Fibroblast of mammary gland (primary cell): ENCODE results near the gene PIP4K2A.

ENCODE experiments used
- DNase-seq: peaks from one replicate; pipeline ENCODE4 v3.0.0-alpha.2; 2010; ENCODE audit warnings: low read depth
- H3K4me3 ChIP-seq: 2 replicates; pipeline ENCODE4 v1.5.1; 2011; ENCODE audit warnings: low read depth, mild to moderate bottlenecking, low read length, moderate library complexity; ENCODE audit not compliant: control insufficient read depth
- TF ChIP-seq, protein P1 (sequence below): conservative IDR thresholded peaks from 2 replicates; pipeline ENCODE4 v1.5.1; 2011; ENCODE audit warnings: low read depth, low read length, inconsistent platforms; ENCODE audit not compliant: control insufficient read depth, insufficient read depth

The PIP4K2A gene

DNA sequence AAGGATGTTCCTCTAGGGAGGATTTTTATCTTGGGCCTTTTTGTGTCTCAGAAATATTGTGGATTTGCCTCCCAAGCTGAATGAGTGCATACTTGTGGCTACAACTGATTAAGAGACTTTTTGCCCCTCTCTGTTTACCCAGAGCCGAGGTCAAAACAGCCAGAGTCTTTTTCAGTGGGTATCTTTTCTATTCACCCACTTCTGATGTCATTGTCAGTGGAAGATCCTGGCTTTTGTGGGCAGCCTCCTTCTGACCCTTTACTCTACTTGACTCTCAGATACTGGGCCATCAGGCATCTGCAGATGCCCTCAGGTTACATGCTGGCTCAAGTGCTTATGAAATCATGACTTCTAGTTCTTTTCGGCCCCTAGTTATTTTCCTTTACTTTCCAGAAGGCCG lies 19.6 kb upstream of the PIP4K2A start:
- DNase-seq, result no peak
- TF ChIP-seq, protein P1, sequence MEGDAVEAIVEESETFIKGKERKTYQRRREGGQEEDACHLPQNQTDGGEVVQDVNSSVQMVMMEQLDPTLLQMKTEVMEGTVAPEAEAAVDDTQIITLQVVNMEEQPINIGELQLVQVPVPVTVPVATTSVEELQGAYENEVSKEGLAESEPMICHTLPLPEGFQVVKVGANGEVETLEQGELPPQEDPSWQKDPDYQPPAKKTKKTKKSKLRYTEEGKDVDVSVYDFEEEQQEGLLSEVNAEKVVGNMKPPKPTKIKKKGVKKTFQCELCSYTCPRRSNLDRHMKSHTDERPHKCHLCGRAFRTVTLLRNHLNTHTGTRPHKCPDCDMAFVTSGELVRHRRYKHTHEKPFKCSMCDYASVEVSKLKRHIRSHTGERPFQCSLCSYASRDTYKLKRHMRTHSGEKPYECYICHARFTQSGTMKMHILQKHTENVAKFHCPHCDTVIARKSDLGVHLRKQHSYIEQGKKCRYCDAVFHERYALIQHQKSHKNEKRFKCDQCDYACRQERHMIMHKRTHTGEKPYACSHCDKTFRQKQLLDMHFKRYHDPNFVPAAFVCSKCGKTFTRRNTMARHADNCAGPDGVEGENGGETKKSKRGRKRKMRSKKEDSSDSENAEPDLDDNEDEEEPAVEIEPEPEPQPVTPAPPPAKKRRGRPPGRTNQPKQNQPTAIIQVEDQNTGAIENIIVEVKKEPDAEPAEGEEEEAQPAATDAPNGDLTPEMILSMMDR, result no peak

DNA sequence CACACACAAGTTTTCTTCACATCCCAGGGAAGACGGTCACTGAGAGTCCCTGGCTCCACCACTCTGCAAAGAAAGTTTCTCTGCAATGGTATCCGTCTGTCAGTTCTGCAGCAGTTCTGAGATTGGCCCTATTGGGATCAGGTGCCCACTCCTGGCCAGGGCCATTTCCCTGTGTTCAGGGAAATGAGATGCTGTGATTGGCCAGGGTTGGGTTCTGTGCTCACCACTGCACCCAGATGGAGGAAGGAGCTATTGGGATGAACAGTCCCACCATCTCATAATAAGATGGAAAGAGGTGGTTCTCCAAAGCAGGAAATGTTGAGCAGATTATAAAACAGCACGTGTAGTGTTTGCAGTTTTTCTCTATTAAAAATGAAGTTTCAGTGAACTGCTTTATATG lies 13.3 kb upstream of the PIP4K2A start:
- TF ChIP-seq, protein P1, result no peak
- DNase-seq, result no peak
- no peak overlapping the region for H3K4me3 ChIP-seq

More for the DNA sequence above, 19.6 kb upstream of the PIP4K2A start:
- no peak overlapping the region for H3K4me3 ChIP-seq

DNA sequence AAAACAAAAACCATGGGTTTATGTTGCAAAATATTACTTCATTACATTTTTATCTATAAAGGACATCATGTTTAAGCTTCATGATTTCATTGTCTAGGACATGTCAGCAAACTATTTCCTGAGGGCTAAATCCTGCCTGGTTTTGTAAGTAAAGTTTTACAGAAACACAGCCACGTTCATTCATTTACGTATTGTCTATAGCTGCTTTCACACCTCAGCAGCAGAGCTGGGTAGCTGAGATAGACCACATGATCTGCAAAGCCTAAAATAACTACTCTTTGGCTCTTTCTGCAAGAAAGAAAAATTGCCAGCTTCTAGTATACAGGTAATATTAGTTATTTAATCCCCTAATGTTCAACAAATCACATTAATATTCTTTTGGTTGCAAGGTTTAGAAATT lies 12.7 kb upstream of the PIP4K2A start:
- TF ChIP-seq, protein P1, result no peak
- DNase-seq, result no peak
- H3K4me3 ChIP-seq, result no peak overlapping the region

DNA sequence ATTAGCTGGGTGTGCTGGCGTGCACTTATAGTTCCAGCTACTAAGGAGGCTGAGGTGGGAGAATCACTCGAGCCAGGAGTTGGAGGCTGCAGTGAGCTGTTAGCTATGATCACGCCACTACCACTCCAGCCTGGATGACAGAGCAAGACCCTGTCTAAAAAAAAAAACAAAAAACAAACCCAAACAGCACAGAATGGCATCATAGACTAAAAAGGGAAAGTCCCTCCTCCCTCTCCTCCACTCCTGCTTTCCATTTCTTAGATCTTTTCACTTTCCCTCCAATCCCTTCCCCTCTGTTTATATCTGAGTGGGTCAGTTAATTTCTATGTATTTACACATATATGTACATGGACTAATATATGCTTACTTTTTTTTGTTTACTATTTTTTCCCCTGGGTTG lies 10.4 kb upstream of the PIP4K2A start:
- DNase-seq, result no peak

DNA sequence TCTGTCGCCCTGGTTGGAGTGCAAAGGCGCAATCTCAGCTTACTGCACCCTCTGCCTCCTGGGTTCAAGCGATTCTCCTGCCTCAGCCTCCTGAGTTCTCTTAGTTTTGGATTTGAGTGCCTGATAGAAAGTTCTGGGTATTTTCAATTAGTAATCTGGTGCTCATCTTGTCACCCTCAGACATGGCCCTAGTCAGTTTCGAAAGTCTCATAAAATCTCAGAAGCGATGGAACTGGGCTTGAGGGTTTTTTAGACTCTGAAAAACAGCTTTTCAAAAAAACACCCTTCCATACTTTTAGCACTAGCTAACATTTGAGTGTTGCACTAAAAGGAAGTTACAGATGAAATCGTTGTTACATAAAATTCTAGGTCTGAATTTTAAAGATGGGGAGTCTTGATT lies 9.4 kb upstream of the PIP4K2A start:
- no peak for DNase-seq
- TF ChIP-seq, protein P1, result no peak
- no peak overlapping the region for H3K4me3 ChIP-seq

More for the DNA sequence above, 10.4 kb upstream of the PIP4K2A start:
- no peak overlapping the region for H3K4me3 ChIP-seq
- TF ChIP-seq, protein P1, result no peak

DNA sequence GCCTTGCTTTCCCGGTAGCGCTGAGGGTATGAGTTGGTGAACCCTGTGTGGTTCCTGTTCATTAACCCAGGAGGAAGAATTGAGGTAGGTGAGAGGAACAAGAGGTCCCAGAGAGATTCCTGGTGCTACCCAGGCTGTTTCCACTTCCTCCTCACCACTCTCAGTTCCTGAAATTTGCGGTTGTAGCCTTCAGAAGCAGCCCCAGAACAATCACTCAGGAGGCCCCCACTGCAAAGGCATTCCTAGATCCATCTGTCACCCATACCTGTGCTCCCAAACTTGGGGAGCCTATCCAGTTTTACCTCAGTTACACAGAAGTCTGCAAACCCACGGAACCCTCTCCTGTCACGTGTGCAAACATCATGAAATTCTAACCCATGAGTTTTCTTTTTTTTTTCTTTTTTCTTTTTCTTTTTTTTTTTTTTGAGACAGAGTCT lies 9.0 kb upstream of the PIP4K2A start:
- no peak for DNase-seq
- TF ChIP-seq, protein P1, result no peak
- H3K4me3 ChIP-seq, result no peak overlapping the region

DNA sequence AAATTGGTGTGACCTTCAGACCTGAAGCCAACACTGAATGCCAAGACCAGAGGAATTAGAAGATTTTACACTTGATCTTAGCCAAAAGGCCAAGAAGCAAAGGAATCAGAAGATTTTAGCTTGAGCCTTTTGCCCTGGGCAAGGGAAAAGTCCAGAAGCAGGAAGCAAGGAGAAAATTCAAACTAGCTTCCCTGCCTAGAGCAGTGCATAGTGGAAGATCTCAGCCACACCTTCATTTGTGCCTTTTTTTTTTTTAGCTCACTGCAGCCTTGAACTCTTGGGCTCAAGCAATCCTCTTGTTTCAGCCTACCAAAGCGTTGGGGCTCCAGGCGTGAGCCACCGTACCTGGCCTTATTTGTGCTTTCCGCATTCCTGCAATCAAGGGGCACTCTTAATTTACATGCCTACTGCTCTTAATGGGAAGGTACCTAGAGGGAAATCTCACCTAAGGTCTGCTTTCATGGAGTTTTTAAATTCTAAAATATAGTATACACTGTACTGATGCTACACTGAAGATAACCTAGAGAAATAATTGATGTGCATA lies 8.3 kb upstream of the PIP4K2A start:
- no peak for DNase-seq
- no peak overlapping the region for H3K4me3 ChIP-seq
- TF ChIP-seq, protein P1, result no peak
